GM10266 (cell line): ENCODE measurements around the gene DUSP28.

Experiments used
- DNase-seq: peaks from one replicate; pipeline ENCODE4 v3.0.0; 2012; ENCODE audit errors: extremely low spot score
- CTCF ChIP-seq: IDR thresholded peaks from 2 replicates; pipeline ENCODE4 v1.5.1; 2012; ENCODE audit warnings: mild to moderate bottlenecking, low read depth; ENCODE audit not compliant: control insufficient read depth, insufficient read depth; ENCODE audit errors: missing control alignments

DUSP28 gene

GRCh38 chr2:240551288-240551687, 8.9 kb upstream of the DUSP28 start:
- DNase-seq, result no peak
- TF ChIP-seq CTCF, result no peak

- no peak for TF ChIP-seq CTCF
- no peak for DNase-seq
Measured at GRCh38 chr2:240551811-240552210, 8.3 kb upstream of the DUSP28 start.

GRCh38 chr2:240553956-240554480, 6.1 kb upstream of the DUSP28 start:
- TF ChIP-seq CTCF, result no peak
- no peak for DNase-seq

GRCh38 chr2:240554767-240555493, 5.2 kb upstream of the DUSP28 start:
- TF ChIP-seq CTCF, result no peak
- DNase-seq, result no peak

GRCh38 chr2:240555541-240556250, 4.5 kb upstream of the DUSP28 start:
- TF ChIP-seq CTCF, result no peak
- no peak for DNase-seq

GRCh38 chr2:240556553-240557100, 3.5 kb upstream of the DUSP28 start:
- DNase-seq, result peak; percentile 70
- TF ChIP-seq CTCF, result peak; percentile 56
